Neuron (in vitro differentiated cells): ENCODE measurements around the gene CD86.
A peak's percentile ranks its signal among the peaks of the same experiment; 100 is the strongest.

Experiments
- H2AFZ ChIP-seq: one replicate; pipeline ENCODE4 v1.6.1; 2013; ENCODE audit warnings: low read depth, mild to moderate bottlenecking, inconsistent platforms, low read length, moderate library complexity
- H3K27me3 ChIP-seq: one replicate; pipeline ENCODE4 v1.6.1; 2013; ENCODE audit warnings: low read length; ENCODE audit not compliant: insufficient read depth
- H3K36me3 ChIP-seq: one replicate; pipeline ENCODE4 v1.6.1; 2013; ENCODE audit warnings: low read length; ENCODE audit not compliant: insufficient read depth
- H3K4me1 ChIP-seq: one replicate; pipeline ENCODE4 v1.6.1; 2013; ENCODE audit warnings: low read length; ENCODE audit not compliant: insufficient read depth
- H3K4me3 ChIP-seq: 2 replicates; pipeline ENCODE4 v1.5.1; 2013; ENCODE audit warnings: mild to moderate bottlenecking, low read length, moderate library complexity
- H3K9me3 ChIP-seq: one replicate; pipeline ENCODE4 v1.6.1; 2013; ENCODE audit warnings: low read length

CD86 gene

GRCh38 chr3:122067214-122067550 is 12.0 kb downstream of the CD86 start:
- peaks cover 13% of the 10 kb centered on the region for H3K4me1 ChIP-seq
- no peaks in the 10 kb centered on the region for H3K9me3 ChIP-seq
- no peaks in the 10 kb centered on the region for H3K36me3 ChIP-seq
- H3K4me3 ChIP-seq = no peak overlapping the region
- H2AFZ ChIP-seq = no peak overlapping the region
- H3K27me3 ChIP-seq = no peaks in the 10 kb centered on the region

DNA sequence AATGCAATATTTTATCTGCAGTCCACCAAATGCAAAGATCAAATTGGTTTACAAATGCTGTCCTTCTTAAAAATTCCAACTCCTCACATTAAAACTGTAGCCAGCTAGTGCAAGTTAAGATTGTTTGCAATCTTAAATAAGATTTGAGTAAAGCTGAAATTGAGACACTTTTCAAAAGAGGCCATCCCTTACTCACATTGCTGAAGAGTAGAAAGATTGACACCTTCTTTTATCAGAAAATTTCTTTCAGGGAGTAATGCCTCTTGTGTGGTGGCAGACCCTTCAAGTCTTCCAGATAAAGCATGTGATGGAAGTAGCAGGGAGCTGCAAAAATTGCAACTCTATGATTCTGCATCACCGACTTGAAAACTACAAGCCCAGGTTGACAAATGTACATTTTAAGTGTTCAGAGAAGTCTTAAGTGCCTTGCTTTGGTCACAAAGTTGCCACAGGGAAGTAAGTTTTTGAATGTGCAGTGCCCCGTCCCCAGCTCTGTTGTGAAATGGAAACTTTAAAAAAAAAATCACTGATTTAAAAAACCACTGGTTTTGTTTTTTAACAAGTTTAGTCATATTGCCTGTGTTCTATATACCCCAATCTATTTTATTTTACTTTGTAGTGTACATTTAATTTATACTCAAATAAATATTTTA is 12.6 kb downstream of the CD86 start:
- H2AFZ ChIP-seq = peak overlapping the region; percentile 2
- H3K36me3 ChIP-seq = no peaks in the 10 kb centered on the region
- peaks cover 13% of the 10 kb centered on the region for H3K4me1 ChIP-seq
- no peaks in the 10 kb centered on the region for H3K9me3 ChIP-seq
- H3K27me3 ChIP-seq = no peaks in the 10 kb centered on the region
- H3K4me3 ChIP-seq = no peak overlapping the region

DNA sequence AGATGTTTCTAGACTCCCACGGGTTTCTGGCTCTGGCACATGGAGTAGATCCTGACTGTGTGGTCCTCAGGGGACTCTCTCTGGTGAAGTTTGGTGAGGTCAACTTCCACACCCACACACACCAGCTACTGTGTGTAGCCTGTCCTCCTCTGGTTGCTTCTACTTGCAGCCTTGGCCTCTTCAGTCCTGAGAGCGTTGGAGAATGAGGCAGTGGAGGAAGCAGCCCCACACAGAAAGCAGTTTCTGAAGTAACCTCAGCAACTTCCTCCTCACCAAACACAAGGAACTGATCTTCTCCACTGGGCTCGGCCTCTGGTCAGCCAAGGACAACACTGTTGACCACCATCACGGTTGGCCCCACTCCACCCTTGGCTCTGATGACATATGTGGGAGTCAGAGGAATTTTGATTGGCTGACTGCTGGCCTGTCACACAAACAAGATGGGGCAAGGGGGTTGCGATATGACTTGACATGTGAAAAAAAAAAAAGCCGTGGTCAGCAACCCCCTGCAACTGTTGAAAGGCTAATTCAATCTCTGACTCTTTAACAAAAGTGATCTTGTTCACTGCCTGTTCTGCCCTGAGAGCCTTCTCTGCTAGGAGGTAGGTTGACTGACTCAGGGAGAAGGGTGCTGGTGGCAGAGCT is 19.6 kb downstream of the CD86 start:
- Histone ChIP-seq H3K27me3 (no peaks in the 10 kb centered on the region), H3K36me3 (no peaks in the 10 kb centered on the region), H3K9me3 (no peaks in the 10 kb centered on the region), H3K4me1 (no peaks in the 10 kb centered on the region), H2AFZ (no peak overlapping the region), H3K4me3 (no peak overlapping the region)

- no peaks in the 10 kb centered on the region for H3K9me3 ChIP-seq
- H3K4me1 ChIP-seq = no peaks in the 10 kb centered on the region
- no peak overlapping the region for H3K4me3 ChIP-seq
- H2AFZ ChIP-seq = no peak overlapping the region
- no peaks in the 10 kb centered on the region for H3K36me3 ChIP-seq
- H3K27me3 ChIP-seq = no peaks in the 10 kb centered on the region
Observed at GRCh38 chr3:122076491-122077292, 21.5 kb downstream of the CD86 start.

DNA sequence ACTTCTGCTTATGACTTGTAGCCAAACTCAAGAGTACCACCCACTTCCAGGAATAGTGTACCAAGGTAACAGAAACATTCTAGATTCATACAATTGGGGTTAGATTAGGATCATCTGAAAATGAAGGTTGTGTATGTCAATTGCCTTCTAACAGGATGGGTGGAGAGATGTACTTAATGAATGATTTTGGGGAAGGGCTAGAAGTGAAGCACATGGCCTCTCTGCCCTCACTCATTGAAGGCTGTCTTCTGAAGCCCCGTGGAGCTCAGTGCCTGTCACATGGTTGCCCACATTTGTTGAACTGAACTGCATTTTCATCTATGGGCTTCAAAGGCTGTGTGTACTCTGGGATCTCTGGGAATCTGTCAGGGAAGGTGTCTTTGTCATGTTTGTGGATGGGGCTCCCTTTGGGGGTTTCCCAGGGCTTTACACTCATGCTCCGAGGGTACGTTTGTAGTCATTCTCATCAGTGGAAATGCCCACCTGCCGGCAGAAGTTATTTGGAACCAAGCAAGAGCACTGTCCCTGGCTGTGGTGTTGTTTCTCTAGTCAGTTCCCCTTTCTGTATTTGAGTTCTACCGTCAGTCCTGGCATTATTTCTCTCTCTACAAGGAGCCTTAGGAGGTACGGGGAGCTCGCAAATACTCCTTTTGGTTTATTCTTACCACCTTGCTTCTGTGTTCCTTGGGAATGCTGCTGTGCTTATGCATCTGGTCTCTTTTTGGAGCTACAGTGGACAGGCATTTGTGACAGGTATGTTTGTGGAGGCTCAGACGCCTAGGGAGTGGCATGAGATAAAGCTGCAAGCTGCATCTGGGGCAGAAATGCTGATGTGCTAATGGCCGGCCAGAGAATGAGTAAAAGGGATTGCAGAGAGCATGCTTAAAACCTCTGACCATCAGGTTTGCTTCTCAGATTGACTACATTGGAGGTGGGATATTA is 22.4 kb downstream of the CD86 start:
- H2AFZ ChIP-seq = no peak overlapping the region
- H3K27me3 ChIP-seq = peaks cover 4% of the 10 kb centered on the region
- no peaks in the 10 kb centered on the region for H3K4me1 ChIP-seq
- no peaks in the 10 kb centered on the region for H3K36me3 ChIP-seq
- H3K9me3 ChIP-seq = no peaks in the 10 kb centered on the region
- no peak overlapping the region for H3K4me3 ChIP-seq

- H3K4me1 ChIP-seq = no peaks in the 10 kb centered on the region
- peaks cover 4% of the 10 kb centered on the region for H3K27me3 ChIP-seq
- no peaks in the 10 kb centered on the region for H3K36me3 ChIP-seq
- no peak overlapping the region for H3K4me3 ChIP-seq
- H2AFZ ChIP-seq = no peak overlapping the region
- no peaks in the 10 kb centered on the region for H3K9me3 ChIP-seq
Observed at GRCh38 chr3:122078235-122078935, 23.2 kb downstream of the CD86 start.

DNA sequence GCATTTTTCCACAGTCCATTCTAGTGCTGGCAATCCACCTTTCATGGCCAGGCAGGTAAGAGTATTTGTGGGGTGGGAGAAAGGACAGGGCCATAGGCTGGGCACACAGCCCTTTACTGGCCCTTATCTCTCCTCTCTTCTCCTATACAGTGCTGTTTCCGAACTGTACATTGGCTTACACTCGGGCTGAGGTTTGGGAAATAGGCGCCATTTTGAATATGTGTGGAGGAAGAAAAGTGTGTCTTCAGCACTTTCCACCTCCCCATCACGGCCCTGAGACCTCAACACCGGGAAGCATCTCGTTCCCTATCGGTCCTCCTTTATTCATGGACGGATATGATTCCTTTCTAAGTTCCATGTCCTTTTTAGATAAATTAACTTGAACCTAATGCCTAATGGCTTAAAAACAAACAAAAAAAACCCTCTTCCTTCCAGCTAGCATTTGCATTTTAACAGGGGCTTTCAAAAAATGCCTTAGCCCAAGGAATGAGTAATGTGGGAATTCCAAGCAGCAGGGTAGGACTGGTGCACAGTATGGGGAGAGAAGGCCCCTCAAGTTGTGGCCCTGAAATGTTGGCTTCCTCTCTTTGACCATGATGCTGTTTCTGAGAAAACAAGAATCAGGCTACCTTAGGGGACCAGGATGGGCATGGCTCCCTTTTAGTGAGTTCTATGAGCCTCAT is 24.5 kb downstream of the CD86 start:
- H3K36me3 ChIP-seq = no peaks in the 10 kb centered on the region
- no peak overlapping the region for H2AFZ ChIP-seq
- H3K27me3 ChIP-seq = peaks cover 4% of the 10 kb centered on the region
- no peaks in the 10 kb centered on the region for H3K9me3 ChIP-seq
- no peaks in the 10 kb centered on the region for H3K4me1 ChIP-seq
- no peak overlapping the region for H3K4me3 ChIP-seq

DNA sequence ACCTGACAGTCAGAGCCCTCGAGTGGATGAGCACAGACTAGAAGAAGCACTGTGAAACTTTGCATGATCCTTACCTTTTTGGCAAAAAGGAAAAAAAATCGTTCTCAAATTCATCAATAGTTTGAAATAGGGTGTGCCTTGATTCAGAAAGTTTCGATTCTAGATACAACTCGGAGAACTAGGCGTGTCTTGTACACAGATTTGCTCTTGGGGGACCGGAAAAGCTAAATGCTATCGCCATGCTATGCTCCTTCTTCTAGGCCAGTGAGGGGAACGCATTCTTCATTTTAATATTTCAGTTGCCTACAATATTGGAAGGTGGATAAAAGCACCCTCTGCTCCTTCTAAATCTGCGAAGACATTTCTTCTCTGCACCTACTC is 25.0 kb downstream of the CD86 start:
- no peak overlapping the region for H3K4me3 ChIP-seq
- no peaks in the 10 kb centered on the region for H3K36me3 ChIP-seq
- H3K27me3 ChIP-seq = peaks cover 4% of the 10 kb centered on the region
- no peaks in the 10 kb centered on the region for H3K4me1 ChIP-seq
- no peaks in the 10 kb centered on the region for H3K9me3 ChIP-seq
- H2AFZ ChIP-seq = no peak overlapping the region

GRCh38 chr3:122081543-122082247 is 26.5 kb downstream of the CD86 start:
- Histone ChIP-seq H3K4me3 (no peak overlapping the region), H3K27me3 (peaks cover 4% of the 10 kb centered on the region), H3K9me3 (no peaks in the 10 kb centered on the region), H3K4me1 (no peaks in the 10 kb centered on the region), H2AFZ (no peak overlapping the region), H3K36me3 (no peaks in the 10 kb centered on the region)

DNA sequence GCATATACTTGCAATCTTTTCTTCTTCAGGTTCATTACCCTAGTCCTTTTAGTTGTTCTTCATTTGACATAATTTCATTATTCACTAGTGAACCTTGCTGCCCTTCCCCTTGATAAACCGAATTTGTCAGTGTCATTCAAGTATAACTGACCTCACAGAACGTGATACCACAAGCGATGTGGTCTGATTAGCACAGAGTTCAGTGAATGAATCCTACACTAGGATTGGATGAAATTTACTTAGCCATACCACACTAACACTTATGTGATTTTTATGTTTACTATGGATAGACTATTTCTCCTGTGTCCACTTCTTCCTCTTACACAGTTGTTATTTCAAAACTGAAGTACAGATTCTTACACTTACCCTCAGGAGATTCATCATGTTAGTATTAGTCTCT is 27.2 kb downstream of the CD86 start:
- no peak overlapping the region for H3K4me3 ChIP-seq

GRCh38 chr3:122084799-122085198 is 29.6 kb downstream of the CD86 start:
- H3K36me3 ChIP-seq = no peaks in the 10 kb centered on the region
- H3K27me3 ChIP-seq = peaks cover 4% of the 10 kb centered on the region
- no peaks in the 10 kb centered on the region for H3K9me3 ChIP-seq
- H2AFZ ChIP-seq = no peak overlapping the region
- no peak overlapping the region for H3K4me3 ChIP-seq
- H3K4me1 ChIP-seq = no peaks in the 10 kb centered on the region

More for the DNA sequence above, 27.2 kb downstream of the CD86 start:
- no peak overlapping the region for H2AFZ ChIP-seq
- peaks cover 4% of the 10 kb centered on the region for H3K27me3 ChIP-seq
- H3K9me3 ChIP-seq = no peaks in the 10 kb centered on the region
- H3K36me3 ChIP-seq = no peaks in the 10 kb centered on the region
- H3K4me1 ChIP-seq = no peaks in the 10 kb centered on the region
